Adipose tissue (tissue), 3 donors: ENCODE measurements around the gene F10. TPM values are rescaled to one million over a fixed set of nuclear protein-coding genes. Genes with fewer than 3 reads are reported as not detected.

Experiments
- H3K27ac ChIP-seq: one replicate; pipeline ENCODE4 v1.5.1; 2013; ENCODE audit warnings: low read depth, low read length
- WGBS, 3 donors: extraction: QIAGEN DNeasy Blood & Tissue Kit; methylation state at CpG; one replicate each; pipeline ENCODE4 v1.1.7; 2013; 5-methylcytosine and 5-hydroxymethylcytosine counted together
- polyA plus RNA-seq, 3 donors: library from polyadenylated mRNA; stranded (reverse); fragments of 200-250 nt; gene quantifications; one replicate each; pipeline ENCODE4 v1.2.3, GENCODE V29; 2013
- donor health status: healthy with polysubstance abuse.
- donor health status: Bipolar disorder and iron deficiency.
- donor health status: healthy.

Gene F10
- polyA plus RNA-seq, 3 donors: 3.8 to 19.5 (median 8.3) TPM

GRCh38 chr13:113144255-113144629 lies 21.6 kb downstream of the F10 start:
- H3K27ac ChIP-seq: no peak overlapping the region
- 86 to 88% (median 87%) methylated on average over 11 to 12 of the region's 12 CpGs for whole genome bisulfite sequencing, 3 donors

GRCh38 chr13:113145496-113145895 lies 22.9 kb downstream of the F10 start:
- no peak overlapping the region for H3K27ac ChIP-seq
- WGBS, 3 donors: 85 to 88% (median 86%) methylated on average over 12 of the region's 12 CpGs

DNA sequence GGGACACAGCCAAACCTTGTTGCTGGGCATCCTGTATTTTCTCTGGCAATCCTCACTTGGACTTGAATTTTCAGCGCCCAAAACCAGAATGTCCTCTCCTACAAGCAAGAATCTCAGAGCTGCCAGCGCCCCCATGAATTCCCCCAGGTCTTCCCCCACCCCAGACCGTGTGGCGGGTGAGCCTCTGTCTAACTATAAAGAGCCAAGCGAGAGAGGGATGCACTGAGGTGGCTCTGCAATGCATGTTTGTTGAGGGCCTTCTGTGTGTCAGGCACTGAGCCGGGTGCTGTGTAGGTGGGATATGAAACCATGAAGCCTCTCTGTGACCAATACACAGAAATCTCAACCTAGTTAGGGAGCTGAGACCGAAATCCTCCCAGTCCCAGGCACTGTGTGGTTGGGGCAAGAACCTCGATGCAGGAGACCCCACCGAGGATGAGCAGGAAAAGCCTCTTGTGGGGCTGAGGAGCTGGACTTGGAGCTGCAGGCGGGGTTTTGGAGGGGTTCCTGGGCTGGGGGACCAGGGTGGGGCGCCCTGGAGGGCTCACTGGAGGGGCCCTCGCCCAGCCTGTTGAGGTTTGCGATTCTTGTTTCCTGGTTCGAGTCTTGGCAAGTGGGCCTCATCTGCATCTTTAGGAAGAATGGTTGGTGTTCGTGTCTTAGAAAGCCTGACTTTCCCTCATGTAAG lies 23.5 kb downstream of the F10 start:
- no peak overlapping the region for H3K27ac ChIP-seq
- 86 to 89% (median 87%) methylated on average over 15 of the region's 15 CpGs for WGBS, 3 donors

DNA sequence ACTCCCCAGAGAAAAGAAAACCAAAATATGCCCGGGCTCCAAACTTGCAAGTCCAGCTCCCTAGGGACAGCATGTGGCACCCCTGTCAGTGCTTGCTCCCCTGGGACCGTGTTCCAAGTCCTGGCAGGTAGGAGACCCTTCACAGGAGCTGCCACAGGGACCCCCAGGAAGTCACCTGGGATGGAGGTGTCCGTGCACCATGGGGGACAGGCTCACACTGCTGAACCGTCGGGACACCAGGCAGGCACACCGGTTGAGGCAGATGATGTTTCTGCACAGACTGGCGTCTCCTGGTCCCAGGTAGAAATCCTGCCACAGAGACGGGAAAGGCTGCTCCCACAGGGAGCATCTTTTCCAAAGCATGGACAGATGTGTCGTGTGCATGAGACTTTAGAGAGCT lies 24.2 kb downstream of the F10 start:
- WGBS, 3 donors: 82 to 83% (median 83%) methylated on average over 9 of the region's 9 CpGs
- H3K27ac ChIP-seq: no peak overlapping the region

GRCh38 chr13:113147206-113147605 lies 24.6 kb downstream of the F10 start:
- WGBS, 3 donors: 78 to 86% (median 85%) methylated on average over 8 of the region's 8 CpGs
- H3K27ac ChIP-seq: no peak overlapping the region

- 92 to 95% (median 93%) methylated on average over 13 of the region's 13 CpGs for WGBS, 3 donors
- H3K27ac ChIP-seq: no peak overlapping the region
Measured at GRCh38 chr13:113148407-113148806, 25.8 kb downstream of the F10 start.

GRCh38 chr13:113148940-113149503 lies 26.4 kb downstream of the F10 start:
- 90 to 94% (median 93%) methylated on average over 38 of the region's 38 CpGs for WGBS, 3 donors
- no peak overlapping the region for H3K27ac ChIP-seq

GRCh38 chr13:113149711-113150549 lies 27.3 kb downstream of the F10 start:
- no peak overlapping the region for H3K27ac ChIP-seq
- 86 to 93% (median 89%) methylated on average over 26 of the region's 26 CpGs for WGBS, 3 donors

GRCh38 chr13:113150550-113151365 lies 28.2 kb downstream of the F10 start:
- no peak overlapping the region for H3K27ac ChIP-seq
- WGBS, 3 donors: 86 to 88% (median 87%) methylated on average over 31 of the region's 31 CpGs

- WGBS, 3 donors: 56 to 82% (median 57%) methylated on average over 28 of the region's 28 CpGs
- H3K27ac ChIP-seq: no peak overlapping the region
Measured at GRCh38 chr13:113151745-113152690, 29.4 kb downstream of the F10 start.

GRCh38 chr13:113152691-113152983 lies 30.0 kb downstream of the F10 start:
- no peak overlapping the region for H3K27ac ChIP-seq
- 28 to 86% (median 31%) methylated on average over 2 of the region's 2 CpGs for WGBS, 3 donors

DNA sequence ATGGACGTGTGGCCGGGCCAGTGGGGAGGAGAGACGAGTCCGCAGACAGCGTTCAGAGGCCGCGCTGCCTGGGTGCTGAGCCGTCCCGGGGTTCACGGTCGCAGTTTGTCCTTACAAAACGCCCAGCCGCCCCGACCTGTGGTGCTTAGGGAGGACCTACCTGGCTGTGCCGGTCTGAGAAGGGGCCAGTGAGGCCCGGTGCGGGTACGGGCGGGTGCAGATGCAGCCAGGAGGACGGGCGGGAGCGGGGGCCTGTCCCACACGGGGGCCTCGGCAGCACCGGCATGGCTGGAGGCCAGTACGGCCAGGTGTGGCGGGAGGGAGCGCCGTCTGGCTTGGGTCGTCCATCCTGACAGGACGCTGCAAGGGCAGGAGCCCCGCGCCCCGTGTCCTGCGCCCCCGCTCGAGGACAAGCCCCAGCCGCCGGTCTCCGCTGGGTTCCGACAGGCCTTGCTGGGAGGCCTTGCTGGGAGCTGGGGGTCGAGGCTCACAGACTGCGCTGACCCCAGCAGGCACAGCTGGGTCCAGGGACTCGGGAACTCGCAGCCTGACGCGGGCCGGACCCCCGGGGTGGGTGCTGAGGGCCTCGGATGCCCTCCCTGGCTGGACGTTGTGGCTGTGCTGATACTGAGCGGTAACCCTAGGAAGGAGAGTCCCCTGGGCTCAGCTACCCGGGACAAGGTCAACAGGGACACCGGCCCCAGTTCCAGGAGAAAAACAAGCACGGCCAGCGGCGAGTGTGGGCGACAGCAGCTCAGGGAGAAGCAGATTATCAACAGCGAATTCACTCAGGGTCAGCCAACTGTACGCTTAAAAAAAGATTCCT lies 30.6 kb downstream of the F10 start:
- whole genome bisulfite sequencing, 3 donors: 7 to 22% (median 14%) methylated on average over 51 to 60 of the region's 60 CpGs
- no peak overlapping the region for H3K27ac ChIP-seq

GRCh38 chr13:113153810-113154748 lies 31.5 kb downstream of the F10 start:
- H3K27ac ChIP-seq: no peak overlapping the region
- 4 to 8% (median 6%) methylated on average over 22 to 29 of the region's 76 CpGs for WGBS, 3 donors

GRCh38 chr13:113155201-113155600 lies 32.6 kb downstream of the F10 start:
- WGBS, 3 donors: 78 to 87% (median 83%) methylated on average over 3 of the region's 3 CpGs
- no peak overlapping the region for H3K27ac ChIP-seq

DNA sequence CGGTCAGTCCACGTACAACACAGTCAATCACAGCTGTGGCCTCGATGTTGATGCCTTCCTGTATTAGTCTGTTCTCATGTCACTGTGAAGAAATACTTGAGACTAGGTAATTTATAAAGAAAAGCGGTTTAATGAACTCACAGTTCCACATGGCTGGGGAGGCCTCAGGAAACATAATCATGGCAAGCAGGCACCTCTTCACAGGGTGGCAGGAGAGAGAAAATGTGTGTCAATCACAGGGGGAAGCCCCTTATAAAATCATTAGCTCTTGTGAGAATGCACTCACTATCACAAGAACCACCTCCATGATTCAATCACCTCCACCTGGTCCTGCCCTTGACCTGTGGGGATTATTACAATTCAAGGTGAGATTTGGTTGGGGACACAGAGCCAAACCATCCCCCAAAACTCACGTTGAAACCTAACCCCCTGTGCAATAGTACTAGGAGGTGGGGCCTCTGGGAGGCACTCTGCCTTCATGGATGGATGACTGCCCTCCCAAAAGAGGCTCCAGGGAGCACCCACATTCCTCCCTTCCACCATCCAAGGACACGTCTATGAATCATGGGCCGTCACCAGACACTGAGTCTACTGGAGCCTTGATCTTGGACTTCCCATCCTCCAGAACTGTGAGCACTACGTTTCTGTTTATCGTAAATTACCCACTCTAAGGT lies 33.5 kb downstream of the F10 start:
- WGBS, 3 donors: 84 to 89% (median 89%) methylated on average over 9 of the region's 9 CpGs
- H3K27ac ChIP-seq: no peak overlapping the region
